Fibroblast of skin of right quadriceps (primary cell): Measurements from ENCODE around the gene CYS1.
"Not testable (repeated sequence)": the region's sequence is repeated elsewhere in the genome, so short reads cannot be mapped to it uniquely, and the experiment has no call there.

ENCODE experiments used
- DNase-seq: peaks from one replicate; pipeline ENCODE4 v3.0.0-alpha.2; 2013

CYS1 gene

GRCh38 chr2:10011606-10012325 lies 68.4 kb downstream of the CYS1 start:
- not testable (repeated sequence) for DNase-seq

GRCh38 chr2:10010861-10011605 lies 69.2 kb downstream of the CYS1 start:
- DNase-seq: not testable (repeated sequence)

GRCh38 chr2:10009811-10010781 lies 70.1 kb downstream of the CYS1 start:
- DNase-seq: no peak

- DNase-seq: no peak
Observed at GRCh38 chr2:10009271-10009810, 70.9 kb downstream of the CYS1 start.

- peak; percentile 22 for DNase-seq
Observed at GRCh38 chr2:10008809-10009176, 71.4 kb downstream of the CYS1 start.

- no peak for DNase-seq
Observed at GRCh38 chr2:10007921-10008808, 72.0 kb downstream of the CYS1 start.

- no peak for DNase-seq
Observed at GRCh38 chr2:10007435-10007834, 72.8 kb downstream of the CYS1 start.
